Large intestine (tissue), 3 donors: Measurements from ENCODE around the gene USPL1. TPM values are rescaled to one million over a fixed set of nuclear protein-coding genes. Genes with fewer than 3 reads are reported as not detected.
A peak's percentile ranks its signal among the peaks of the same experiment; 100 is the strongest.

Experiments
- DNase-seq, 2 donors: peaks; one replicate each; pipeline versions ENCODE4 v3.0.0 to v3.0.0-alpha.2; 2013
- H3K27ac ChIP-seq: one replicate; pipeline ENCODE4 v1.5.1; 2013; ENCODE audit warnings: low read length
- H3K27me3 ChIP-seq: 2 replicates; pipeline ENCODE4 v1.6.1; 2013; ENCODE audit warnings: low read length; ENCODE audit not compliant: control insufficient read depth, insufficient read depth
- H3K36me3 ChIP-seq: 2 replicates; pipeline ENCODE4 v1.6.1; 2013; ENCODE audit warnings: low read length; ENCODE audit not compliant: control insufficient read depth, insufficient read depth
- H3K4me1 ChIP-seq: one replicate; pipeline ENCODE4 v1.6.1; 2013; ENCODE audit warnings: low read length; ENCODE audit not compliant: control insufficient read depth, insufficient read depth
- H3K4me3 ChIP-seq: one replicate; pipeline ENCODE4 v1.5.1; 2013; ENCODE audit warnings: low read length
- H3K9me3 ChIP-seq: one replicate; pipeline ENCODE4 v1.6.1; 2013; ENCODE audit warnings: mild to moderate bottlenecking, low read depth, low read length, moderate library complexity; ENCODE audit not compliant: control insufficient read depth
- WGBS: methylation state at CpG from one replicate; pipeline ENCODE4 v1.1.5; 2013; ENCODE audit warnings: low lambda C conversion rate; ENCODE audit not compliant: insufficient coverage; 5-methylcytosine and 5-hydroxymethylcytosine counted together
- polyA plus RNA-seq: library from polyadenylated mRNA; unstranded; fragments of 120-200 nt; gene quantifications from one replicate; pipeline ENCODE4 v1.2.1, GENCODE V29; 2013

Gene USPL1
- polyA plus RNA-seq, 1 donor: 24.0 TPM

DNA sequence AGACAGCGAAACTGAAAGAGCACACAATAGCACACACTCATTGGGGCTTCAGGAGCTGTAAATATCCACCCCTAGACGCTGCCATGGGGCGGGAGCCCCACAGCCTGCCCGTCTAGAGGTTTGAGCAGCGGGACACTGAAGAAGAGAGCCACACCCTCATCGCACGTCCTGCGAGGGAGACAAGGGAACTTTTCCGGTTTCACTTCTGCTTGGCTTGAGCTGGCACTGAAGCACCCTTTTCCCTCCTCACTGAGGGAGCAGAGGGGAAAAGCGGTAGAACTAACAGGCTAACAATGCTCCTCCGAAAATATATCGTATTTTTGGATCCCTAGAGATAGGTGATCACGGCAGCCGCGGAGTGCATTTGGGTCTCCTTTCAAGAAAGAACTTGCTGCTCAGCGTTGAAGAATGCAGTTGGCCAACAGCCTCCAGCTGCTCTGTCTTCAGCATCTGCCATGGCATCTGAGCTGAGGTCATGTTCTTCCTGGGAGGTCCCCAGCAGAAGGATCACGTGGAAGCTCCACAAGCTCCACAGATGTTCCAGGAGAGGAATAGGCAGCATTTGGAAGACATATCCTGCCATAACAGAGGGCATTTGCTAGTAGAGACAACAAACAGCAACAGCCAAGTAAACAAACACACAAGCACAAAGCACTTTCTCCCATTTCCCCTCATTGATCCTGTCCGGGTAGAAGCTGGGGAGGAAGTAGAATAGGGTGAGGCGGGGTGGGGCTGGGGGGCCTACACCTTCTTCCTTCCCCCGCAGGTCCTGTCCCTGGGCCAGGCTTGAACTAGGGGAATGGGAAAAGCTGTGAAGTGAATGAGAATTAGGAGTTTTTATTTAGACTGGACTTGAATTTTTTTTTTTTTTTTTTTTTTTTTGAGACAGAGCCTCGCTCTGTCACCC lies 72.8 kb downstream of the USPL1 start:
- DNase-seq: peak; percentile 45 to 48
- no peaks in the 10 kb centered on the region for H3K36me3 ChIP-seq
- H3K9me3 ChIP-seq: no peaks in the 10 kb centered on the region
- H3K27me3 ChIP-seq: peaks cover 3% of the 10 kb centered on the region
- no peaks in the 10 kb centered on the region for H3K4me1 ChIP-seq
- H3K27ac ChIP-seq: no peak overlapping the region
- no CpG with 5 or more reads among the region's 21 CpGs for WGBS
- no peak overlapping the region for H3K4me3 ChIP-seq

DNA sequence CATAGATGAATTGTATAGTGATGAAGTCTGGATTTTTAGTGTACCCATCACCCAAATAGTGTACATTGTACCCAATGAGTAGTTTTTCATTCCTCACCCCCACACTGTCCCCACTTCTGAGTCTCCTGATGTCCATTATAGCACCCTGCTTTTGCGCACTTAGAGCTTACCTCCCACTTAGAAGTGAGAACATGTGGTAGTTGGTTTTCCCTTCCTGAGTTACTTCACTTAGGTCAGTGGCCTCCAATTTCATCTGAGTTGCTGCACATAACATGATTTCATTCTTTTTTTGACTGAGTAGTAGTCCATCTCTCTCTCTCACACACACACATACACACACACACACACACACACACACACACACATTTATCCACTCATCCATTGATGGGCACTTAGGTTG lies 74.4 kb downstream of the USPL1 start:
- no peaks in the 10 kb centered on the region for H3K27me3 ChIP-seq
- H3K27ac ChIP-seq: no peak overlapping the region
- WGBS: no CpG with 5 or more reads among the region's 1 CpG
- no peak for DNase-seq
- H3K36me3 ChIP-seq: no peaks in the 10 kb centered on the region
- no peaks in the 10 kb centered on the region for H3K9me3 ChIP-seq
- no peak overlapping the region for H3K4me3 ChIP-seq
- no peaks in the 10 kb centered on the region for H3K4me1 ChIP-seq

DNA sequence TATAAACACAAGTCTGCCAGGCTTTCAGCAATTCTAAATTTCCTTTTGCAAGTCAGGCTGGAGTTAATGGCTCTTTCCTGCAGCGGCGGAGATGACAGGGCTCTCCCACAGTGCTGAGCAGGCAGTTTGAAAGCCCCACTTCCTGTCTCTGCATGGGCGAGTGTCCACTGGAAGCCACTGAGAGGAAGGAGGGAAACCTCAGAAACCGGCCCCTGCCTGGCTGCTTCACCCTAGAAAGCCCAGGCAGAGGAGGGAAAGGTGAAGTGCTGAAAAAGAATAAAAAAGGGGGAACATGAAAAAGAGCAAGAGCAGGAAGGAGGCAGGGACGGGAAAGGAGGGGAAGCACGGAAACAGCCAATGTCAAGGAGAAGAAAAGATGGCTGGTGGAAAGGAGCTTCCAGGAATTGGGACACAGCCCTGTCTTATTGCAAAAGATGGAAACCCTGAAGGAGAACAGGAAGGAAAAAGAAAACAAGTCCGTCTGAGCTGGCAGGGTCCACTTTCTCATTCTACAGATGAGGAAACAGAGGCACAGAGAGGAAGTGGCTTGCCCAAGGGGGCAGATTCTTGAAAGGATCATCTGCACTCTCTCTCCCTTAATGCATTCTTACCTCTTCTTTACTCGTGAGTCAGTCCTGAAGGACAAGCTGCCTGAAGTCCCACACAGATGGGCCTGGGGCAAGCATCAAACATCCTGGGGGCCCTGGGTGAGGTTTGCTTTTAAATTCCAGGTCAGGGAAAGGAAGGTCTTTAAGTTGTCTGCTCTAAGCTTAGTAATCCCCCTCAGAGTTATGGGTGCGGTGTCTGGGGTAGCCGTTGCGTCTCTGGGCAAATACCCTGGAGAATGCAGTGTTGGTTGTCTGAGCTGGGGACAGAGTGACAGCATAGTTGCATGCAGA lies 78.8 kb downstream of the USPL1 start:
- Histone ChIP-seq H3K27me3 (no peaks in the 10 kb centered on the region), H3K9me3 (no peaks in the 10 kb centered on the region), H3K4me1 (no peaks in the 10 kb centered on the region), H3K27ac (no peak overlapping the region), H3K4me3 (no peak overlapping the region), H3K36me3 (no peaks in the 10 kb centered on the region)
- WGBS: 64% methylated on average over 2 of the region's 11 CpGs
- no peak for DNase-seq

DNA sequence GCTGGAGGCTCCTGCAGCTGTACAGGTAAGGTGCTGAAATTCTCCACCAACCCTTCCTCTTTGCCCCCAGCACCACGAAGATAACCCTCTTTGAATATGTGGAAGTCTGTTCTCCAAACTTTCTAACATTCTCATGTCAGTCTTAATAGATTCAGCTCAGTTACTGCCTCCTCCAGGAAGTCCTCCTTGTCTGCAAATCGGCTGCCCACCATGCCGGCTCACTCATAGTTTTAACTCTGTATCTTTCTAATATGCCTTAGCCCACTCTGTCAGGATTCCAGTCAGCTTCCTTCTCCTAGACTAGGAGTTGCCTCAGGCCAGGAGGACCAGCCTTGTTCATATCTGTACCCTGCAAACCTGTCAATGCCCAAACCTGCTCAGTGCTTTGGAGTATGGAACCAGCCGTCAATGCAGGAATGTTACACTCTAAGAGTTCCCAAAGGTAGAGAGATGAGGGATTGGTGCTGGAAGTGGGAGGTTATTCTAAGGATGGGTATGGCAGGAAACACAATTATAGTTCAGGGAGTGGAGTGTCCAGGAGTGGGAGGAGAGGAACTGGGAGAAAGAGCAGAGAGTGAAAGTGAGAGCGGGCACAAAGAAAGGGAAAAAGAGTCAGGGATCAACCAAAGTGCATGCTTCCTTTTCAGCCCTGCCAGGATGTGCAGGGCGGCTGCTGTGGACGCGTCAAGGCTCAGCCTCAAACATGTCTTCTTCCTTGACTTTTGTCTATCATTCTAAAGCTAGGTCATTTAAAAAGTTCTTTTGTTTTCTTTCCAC lies 79.6 kb downstream of the USPL1 start:
- Histone ChIP-seq H3K27ac (no peak overlapping the region), H3K9me3 (no peaks in the 10 kb centered on the region), H3K27me3 (no peaks in the 10 kb centered on the region), H3K4me1 (no peaks in the 10 kb centered on the region), H3K4me3 (no peak overlapping the region), H3K36me3 (no peaks in the 10 kb centered on the region)
- WGBS: 33% methylated on average over 1 of the region's 8 CpGs
- DNase-seq: no peak

DNA sequence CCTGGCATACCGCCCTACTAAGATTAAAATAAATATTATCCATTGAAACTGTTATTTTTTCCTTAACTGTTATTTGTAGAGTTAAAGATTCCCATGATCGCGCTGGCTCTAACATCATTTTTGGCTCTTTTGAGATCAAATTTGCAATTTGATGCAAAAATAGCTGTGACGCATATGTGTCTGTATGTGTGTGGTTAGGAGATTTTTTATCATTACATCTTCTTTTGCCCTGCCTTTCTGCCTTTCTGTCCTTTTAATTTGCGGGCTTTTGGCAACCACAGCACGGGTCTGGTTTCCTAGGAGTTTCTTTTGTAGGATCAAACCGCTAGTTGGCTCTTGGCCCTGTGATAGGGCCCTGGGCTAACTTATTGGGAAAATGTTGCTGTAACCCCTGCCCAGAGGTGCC lies 80.3 kb downstream of the USPL1 start:
- Histone ChIP-seq H3K4me1 (no peaks in the 10 kb centered on the region), H3K36me3 (no peaks in the 10 kb centered on the region), H3K4me3 (no peak overlapping the region), H3K9me3 (no peaks in the 10 kb centered on the region), H3K27me3 (no peaks in the 10 kb centered on the region), H3K27ac (no peak overlapping the region)
- 92% methylated on average over 4 of the region's 7 CpGs for WGBS
- no peak for DNase-seq

DNA sequence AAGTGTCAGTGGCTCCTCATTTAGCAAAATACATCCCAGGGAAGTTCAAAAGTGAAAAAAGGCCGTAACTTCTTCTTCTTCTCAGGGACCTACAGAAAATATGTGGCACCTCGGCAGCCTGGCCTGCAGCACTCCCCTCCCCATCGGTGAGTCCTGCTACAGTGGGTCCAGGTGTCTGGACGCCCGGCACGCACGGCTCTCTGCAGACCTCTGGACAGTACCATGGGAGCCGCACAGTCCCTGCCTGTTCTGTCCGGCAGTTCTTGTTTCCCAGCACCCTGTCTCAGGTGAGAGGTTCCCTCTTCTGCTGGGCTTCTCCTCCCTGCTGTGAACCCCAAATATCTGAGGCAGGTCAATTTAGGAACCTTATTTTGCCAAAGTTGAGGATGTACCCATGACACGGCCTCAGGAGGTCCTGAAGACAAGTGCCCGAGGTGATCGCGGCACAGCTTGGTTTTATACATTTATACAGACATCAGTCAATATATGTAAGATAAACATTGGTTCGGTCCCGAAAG lies 80.8 kb downstream of the USPL1 start:
- no peak overlapping the region for H3K27ac ChIP-seq
- H3K4me1 ChIP-seq: no peaks in the 10 kb centered on the region
- WGBS: no CpG with 5 or more reads among the region's 15 CpGs
- H3K27me3 ChIP-seq: no peaks in the 10 kb centered on the region
- DNase-seq: no peak
- H3K9me3 ChIP-seq: no peaks in the 10 kb centered on the region
- H3K36me3 ChIP-seq: no peaks in the 10 kb centered on the region
- H3K4me3 ChIP-seq: no peak overlapping the region

DNA sequence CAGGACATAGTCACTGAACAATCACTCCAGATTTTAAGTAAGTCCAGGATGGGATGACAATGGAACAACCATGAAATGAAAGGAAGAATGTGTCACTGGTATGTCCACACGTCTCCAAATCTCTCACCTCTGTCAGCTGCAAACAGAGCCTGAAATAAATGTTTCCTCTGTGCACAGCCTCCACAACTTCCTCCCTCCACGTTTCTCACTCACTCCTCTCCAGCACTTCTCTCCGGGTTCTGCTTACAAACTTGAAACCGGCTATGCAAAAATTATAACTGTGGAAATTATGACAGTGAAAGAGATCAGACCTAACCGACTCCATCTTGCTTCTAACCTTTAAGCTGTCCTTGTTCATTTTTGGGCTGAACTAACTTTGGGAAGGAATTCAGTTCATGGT lies 82.6 kb downstream of the USPL1 start:
- no peak for DNase-seq
- Histone ChIP-seq H3K36me3 (no peaks in the 10 kb centered on the region), H3K4me1 (no peaks in the 10 kb centered on the region), H3K27me3 (no peaks in the 10 kb centered on the region), H3K27ac (no peak overlapping the region), H3K4me3 (no peak overlapping the region), H3K9me3 (no peaks in the 10 kb centered on the region)
- WGBS: 67% methylated on average over 1 of the region's 5 CpGs

DNA sequence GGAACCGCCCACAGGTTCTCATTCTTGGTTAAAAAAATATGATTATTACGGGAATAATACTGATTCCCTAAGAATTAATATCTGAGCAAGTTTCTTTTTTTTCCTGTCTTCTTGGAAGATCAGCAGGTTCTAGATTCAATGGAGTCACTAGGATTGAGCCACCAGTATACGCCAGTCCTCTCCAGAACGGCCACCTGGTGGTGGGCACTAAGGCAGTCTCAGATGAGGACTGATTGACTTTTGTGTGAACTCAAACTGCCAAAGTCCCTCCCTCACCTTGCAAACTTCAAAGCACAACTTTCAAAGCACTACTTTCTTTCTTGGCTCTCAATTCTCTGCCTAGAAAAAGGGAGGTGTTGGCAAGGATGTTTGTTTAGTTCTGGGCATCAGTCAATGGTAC lies 84.3 kb downstream of the USPL1 start:
- Histone ChIP-seq H3K27me3 (no peaks in the 10 kb centered on the region), H3K4me1 (no peaks in the 10 kb centered on the region), H3K27ac (no peak overlapping the region), H3K36me3 (no peaks in the 10 kb centered on the region), H3K9me3 (no peaks in the 10 kb centered on the region), H3K4me3 (no peak overlapping the region)
- DNase-seq: no peak
- no CpG with 5 or more reads among the region's 4 CpGs for WGBS

DNA sequence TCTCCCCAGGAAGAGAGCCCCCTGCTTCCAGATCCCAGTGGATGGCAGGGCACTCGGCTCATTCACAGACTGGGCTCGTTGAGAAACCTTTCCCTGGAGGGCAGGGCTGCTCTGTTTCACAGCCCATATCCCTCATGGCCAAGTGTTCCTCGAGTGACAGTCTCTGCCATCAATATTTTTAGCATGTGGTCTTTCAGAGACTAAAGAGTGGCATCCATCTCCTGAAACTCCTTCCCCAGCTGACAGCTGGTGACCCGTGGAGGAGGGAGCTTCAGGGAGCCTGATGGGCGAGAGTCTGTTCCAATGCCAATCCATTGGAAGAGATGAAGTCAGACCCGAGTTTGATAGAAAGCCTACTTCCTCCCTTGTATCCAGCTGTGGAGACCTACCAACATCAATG lies 86.9 kb downstream of the USPL1 start:
- no CpG with 5 or more reads among the region's 6 CpGs for WGBS
- Histone ChIP-seq H3K4me1 (no peaks in the 10 kb centered on the region), H3K9me3 (no peaks in the 10 kb centered on the region)

DNA sequence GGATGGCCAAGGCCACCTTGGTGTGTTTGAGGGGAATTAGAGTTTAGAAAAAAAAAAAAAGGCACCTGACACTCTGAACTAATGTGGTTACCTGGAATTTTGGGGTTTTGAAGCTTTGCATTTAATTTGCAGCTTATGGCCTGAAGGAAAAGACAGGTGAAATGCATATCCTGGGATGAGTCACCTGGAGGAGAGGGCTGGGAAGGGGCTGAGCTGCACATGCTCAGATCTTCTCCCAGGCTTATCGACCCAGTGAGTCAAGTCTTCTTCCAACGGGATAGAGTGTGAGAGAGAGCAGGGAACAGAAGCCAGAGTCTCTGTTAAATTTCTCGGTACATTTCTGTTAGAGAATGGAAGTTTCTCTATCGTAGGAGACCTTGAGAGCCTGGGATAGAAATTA lies 88.0 kb downstream of the USPL1 start:
- Histone ChIP-seq H3K4me3 (no peak overlapping the region), H3K9me3 (no peaks in the 10 kb centered on the region), H3K36me3 (no peaks in the 10 kb centered on the region), H3K4me1 (no peaks in the 10 kb centered on the region), H3K27me3 (no peaks in the 10 kb centered on the region), H3K27ac (no peak overlapping the region)
- no CpG with 5 or more reads among the region's 4 CpGs for WGBS
- no peak for DNase-seq

More for the DNA sequence above, 86.9 kb downstream of the USPL1 start:
- Histone ChIP-seq H3K27me3 (no peaks in the 10 kb centered on the region), H3K27ac (no peak overlapping the region), H3K4me3 (no peak overlapping the region), H3K36me3 (no peaks in the 10 kb centered on the region)
- no peak for DNase-seq
